K562 (cell line): ENCODE measurements around the gene ZNRF2. TPM values are rescaled to one million over a fixed set of nuclear protein-coding genes. Genes with fewer than 3 reads are reported as not detected.

ENCODE experiments used
- DNMT1 ChIP-seq: fragments of 450-650 bp; IDR thresholded peaks from 2 replicates; pipeline ENCODE4 v1.6.1; 2016; ENCODE audit warnings: antibody characterized with exemption, mild to moderate bottlenecking
- MAX ChIP-seq: sonication (generic); formaldehyde crosslinking; IDR thresholded peaks from 2 replicates; pipeline ENCODE4 v1.9.0; 2022; ENCODE audit warnings: mild to moderate bottlenecking, missing genetic modification reagents
- MED1 ChIP-seq: sonication (generic); formaldehyde crosslinking; IDR thresholded peaks from 2 replicates; pipeline ENCODE4 v1.8.1; 2023; ENCODE audit warnings: missing genetic modification reagents, borderline replicate concordance
- ZNF274 ChIP-seq: IDR thresholded peaks from 2 replicates; pipeline ENCODE4 v1.6.1; 2011; ENCODE audit warnings: low read depth, mild to moderate bottlenecking, low read length, moderate library complexity, borderline replicate concordance
- ZNF280B ChIP-seq: fragments of 250-450 bp; sonication (Bioruptor Pico); IDR thresholded peaks from 2 replicates; pipeline ENCODE4 v1.5.1; 2021; ENCODE audit warnings: mild to moderate bottlenecking
- polyA plus RNA-seq, 8 experiments: library from polyadenylated mRNA; depleted of rRNA in 4 of 8; stranded (reverse) in 5 of 8; unstranded in 3 of 8; fragments of >200 nt; fragmentation: Nextera tagmentation in 2 of 8; fragmentation: Illumina TruSeq in 1 of 8; extraction: Ambion mirVana in 2 of 8; extraction: Trizol in 1 of 8; gene quantifications; 2 replicates each; pipeline versions ENCODE4 v1.2.1 to v1.2.3, GENCODE V29; 2011 to 2014; ENCODE audit warnings: inconsistent platforms in 1 of 8, missing spikeins in 1 of 8
- total RNA-seq, 7 experiments: library from RNA; depleted of rRNA in 6 of 7; stranded (reverse); fragments of >200 nt in 6 of 7; fragmentation: Illumina TruSeq in 2 of 7; extraction: Trizol in 2 of 7; gene quantifications; 2 replicates each; pipeline versions ENCODE4 v1.2.1 to v1.2.3, GENCODE V29; 2011 to 2021; ENCODE audit warnings: low replicate concordance in 1 of 7
- TF ChIP-seq, protein P1 (sequence below): sonication (generic); formaldehyde crosslinking; IDR thresholded peaks from 2 replicates; pipeline ENCODE4 v1.8.1; 2023; ENCODE audit warnings: missing genetic modification reagents, mild to moderate bottlenecking, borderline replicate concordance
- TF ChIP-seq, protein P2 (sequence below): fragments of 450-650 bp; IDR thresholded peaks from one replicate; pipeline ENCODE4 v1.6.1; 2018; ENCODE audit warnings: mild to moderate bottlenecking, moderate library complexity; ENCODE audit not compliant: partially characterized antibody
- TF ChIP-seq, protein P3 (sequence below), 2 experiments: fragments of 450-650 bp in 1 of 2; sonication (generic) in 1 of 2; formaldehyde crosslinking in 1 of 2; IDR thresholded peaks; 2 replicates each; pipeline versions ENCODE4 v1.7.1 to v1.9.0; 2016 to 2022; ENCODE audit warnings: inconsistent platforms in 1 of 2, mild to moderate bottlenecking in 1 of 2, missing genetic modification reagents in 1 of 2

ZNRF2 gene
- total and polyA plus RNA-seq, 9 of the 15 experiments (the other 6 are each of a cell fraction or from before 2014, with no cell fraction given) = 1.1 to 13.9 (median 5.5) TPM

GRCh38 chr7:30240106-30240800, 44.1 kb upstream of the ZNRF2 start (continued):
- TF ChIP-seq, protein P1, sequence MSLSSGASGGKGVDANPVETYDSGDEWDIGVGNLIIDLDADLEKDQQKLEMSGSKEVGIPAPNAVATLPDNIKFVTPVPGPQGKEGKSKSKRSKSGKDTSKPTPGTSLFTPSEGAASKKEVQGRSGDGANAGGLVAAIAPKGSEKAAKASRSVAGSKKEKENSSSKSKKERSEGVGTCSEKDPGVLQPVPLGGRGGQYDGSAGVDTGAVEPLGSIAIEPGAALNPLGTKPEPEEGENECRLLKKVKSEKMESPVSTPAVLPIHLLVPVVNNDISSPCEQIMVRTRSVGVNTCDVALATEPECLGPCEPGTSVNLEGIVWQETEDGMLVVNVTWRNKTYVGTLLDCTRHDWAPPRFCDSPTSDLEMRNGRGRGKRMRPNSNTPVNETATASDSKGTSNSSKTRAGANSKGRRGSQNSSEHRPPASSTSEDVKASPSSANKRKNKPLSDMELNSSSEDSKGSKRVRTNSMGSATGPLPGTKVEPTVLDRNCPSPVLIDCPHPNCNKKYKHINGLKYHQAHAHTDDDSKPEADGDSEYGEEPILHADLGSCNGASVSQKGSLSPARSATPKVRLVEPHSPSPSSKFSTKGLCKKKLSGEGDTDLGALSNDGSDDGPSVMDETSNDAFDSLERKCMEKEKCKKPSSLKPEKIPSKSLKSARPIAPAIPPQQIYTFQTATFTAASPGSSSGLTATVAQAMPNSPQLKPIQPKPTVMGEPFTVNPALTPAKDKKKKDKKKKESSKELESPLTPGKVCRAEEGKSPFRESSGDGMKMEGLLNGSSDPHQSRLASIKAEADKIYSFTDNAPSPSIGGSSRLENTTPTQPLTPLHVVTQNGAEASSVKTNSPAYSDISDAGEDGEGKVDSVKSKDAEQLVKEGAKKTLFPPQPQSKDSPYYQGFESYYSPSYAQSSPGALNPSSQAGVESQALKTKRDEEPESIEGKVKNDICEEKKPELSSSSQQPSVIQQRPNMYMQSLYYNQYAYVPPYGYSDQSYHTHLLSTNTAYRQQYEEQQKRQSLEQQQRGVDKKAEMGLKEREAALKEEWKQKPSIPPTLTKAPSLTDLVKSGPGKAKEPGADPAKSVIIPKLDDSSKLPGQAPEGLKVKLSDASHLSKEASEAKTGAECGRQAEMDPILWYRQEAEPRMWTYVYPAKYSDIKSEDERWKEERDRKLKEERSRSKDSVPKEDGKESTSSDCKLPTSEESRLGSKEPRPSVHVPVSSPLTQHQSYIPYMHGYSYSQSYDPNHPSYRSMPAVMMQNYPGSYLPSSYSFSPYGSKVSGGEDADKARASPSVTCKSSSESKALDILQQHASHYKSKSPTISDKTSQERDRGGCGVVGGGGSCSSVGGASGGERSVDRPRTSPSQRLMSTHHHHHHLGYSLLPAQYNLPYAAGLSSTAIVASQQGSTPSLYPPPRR (CRISPR knock-in tag) = peak; percentile 80; the same call in 1 of the 2 replicates
- TF ChIP-seq ZNF280B (CRISPR knock-in tag) = no peak
- TF ChIP-seq MED1 (CRISPR knock-in tag) = no peak
- TF ChIP-seq MAX (CRISPR knock-in tag) = 0 out of 2 replicates have a peak, but pooled peaks have one; percentile 13
- TF ChIP-seq, protein P2, sequence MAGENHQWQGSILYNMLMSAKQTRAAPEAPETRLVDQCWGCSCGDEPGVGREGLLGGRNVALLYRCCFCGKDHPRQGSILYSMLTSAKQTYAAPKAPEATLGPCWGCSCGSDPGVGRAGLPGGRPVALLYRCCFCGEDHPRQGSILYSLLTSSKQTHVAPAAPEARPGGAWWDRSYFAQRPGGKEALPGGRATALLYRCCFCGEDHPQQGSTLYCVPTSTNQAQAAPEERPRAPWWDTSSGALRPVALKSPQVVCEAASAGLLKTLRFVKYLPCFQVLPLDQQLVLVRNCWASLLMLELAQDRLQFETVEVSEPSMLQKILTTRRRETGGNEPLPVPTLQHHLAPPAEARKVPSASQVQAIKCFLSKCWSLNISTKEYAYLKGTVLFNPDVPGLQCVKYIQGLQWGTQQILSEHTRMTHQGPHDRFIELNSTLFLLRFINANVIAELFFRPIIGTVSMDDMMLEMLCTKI = no peak
- TF ChIP-seq, protein P3, sequence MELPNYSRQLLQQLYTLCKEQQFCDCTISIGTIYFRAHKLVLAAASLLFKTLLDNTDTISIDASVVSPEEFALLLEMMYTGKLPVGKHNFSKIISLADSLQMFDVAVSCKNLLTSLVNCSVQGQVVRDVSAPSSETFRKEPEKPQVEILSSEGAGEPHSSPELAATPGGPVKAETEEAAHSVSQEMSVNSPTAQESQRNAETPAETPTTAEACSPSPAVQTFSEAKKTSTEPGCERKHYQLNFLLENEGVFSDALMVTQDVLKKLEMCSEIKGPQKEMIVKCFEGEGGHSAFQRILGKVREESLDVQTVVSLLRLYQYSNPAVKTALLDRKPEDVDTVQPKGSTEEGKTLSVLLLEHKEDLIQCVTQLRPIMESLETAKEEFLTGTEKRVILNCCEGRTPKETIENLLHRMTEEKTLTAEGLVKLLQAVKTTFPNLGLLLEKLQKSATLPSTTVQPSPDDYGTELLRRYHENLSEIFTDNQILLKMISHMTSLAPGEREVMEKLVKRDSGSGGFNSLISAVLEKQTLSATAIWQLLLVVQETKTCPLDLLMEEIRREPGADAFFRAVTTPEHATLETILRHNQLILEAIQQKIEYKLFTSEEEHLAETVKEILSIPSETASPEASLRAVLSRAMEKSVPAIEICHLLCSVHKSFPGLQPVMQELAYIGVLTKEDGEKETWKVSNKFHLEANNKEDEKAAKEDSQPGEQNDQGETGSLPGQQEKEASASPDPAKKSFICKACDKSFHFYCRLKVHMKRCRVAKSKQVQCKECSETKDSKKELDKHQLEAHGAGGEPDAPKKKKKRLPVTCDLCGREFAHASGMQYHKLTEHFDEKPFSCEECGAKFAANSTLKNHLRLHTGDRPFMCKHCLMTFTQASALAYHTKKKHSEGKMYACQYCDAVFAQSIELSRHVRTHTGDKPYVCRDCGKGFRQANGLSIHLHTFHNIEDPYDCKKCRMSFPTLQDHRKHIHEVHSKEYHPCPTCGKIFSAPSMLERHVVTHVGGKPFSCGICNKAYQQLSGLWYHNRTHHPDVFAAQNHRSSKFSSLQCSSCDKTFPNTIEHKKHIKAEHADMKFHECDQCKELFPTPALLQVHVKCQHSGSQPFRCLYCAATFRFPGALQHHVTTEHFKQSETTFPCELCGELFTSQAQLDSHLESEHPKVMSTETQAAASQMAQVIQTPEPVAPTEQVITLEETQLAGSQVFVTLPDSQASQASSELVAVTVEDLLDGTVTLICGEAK (IDR thresholded peaks at IDR 0.05) = no peak
- TF ChIP-seq, protein P3 (CRISPR knock-in tag; IDR thresholded peaks at IDR 0.05) = no peak
- TF ChIP-seq DNMT1 = no peak
- TF ChIP-seq ZNF274 = no peak
